Astrocyte of the cerebellum (primary cell): ENCODE data around the gene EXOC5.
"Not testable (repeated sequence)": the region's sequence is repeated elsewhere in the genome, so short reads cannot be mapped to it uniquely, and the experiment has no call there.

Experiments
- DNase-seq: peaks from one replicate; pipeline ENCODE4 v3.0.0-alpha.2; 2011; ENCODE audit warnings: low read depth
- H3K4me3 ChIP-seq: 2 replicates; pipeline ENCODE4 v1.5.1; 2011; ENCODE audit warnings: mild to moderate bottlenecking, low read depth, low read length, moderate library complexity
- in situ Hi-C: cut with HindIII; loops from 2 replicates; pipeline ENCODE4 v1.10.0; 2017; ENCODE audit warnings: low sequenced_read_pairs
- TF ChIP-seq, protein P1 (sequence below): IDR thresholded peaks from 2 replicates; pipeline ENCODE4 v1.5.1; 2012; ENCODE audit warnings: low read length, low read depth, moderate library complexity, mild to moderate bottlenecking; ENCODE audit errors: missing control alignments

EXOC5 gene

DNA sequence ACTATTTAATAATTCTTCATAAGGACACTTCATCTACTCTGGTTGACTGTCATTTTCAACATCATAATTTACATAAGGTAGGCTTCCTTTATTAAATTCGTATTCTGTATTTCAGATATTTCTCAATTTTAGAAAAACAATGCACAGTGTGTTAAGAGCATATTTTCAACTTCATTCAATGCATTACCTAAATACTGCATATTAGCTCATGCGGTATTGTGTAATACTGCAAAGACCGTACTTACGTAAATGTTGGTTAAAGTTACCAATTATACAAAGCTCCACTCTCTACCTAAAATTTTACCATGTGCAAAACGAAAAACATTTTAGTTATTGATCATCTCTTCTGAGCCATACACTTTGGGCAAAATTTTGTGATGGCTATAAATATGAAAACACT, 62.8 kb downstream of the EXOC5 start:
- DNase-seq: no peak
- in situ Hi-C loops: no loop called here
- no peak overlapping the region for H3K4me3 ChIP-seq
- TF ChIP-seq, protein P1, sequence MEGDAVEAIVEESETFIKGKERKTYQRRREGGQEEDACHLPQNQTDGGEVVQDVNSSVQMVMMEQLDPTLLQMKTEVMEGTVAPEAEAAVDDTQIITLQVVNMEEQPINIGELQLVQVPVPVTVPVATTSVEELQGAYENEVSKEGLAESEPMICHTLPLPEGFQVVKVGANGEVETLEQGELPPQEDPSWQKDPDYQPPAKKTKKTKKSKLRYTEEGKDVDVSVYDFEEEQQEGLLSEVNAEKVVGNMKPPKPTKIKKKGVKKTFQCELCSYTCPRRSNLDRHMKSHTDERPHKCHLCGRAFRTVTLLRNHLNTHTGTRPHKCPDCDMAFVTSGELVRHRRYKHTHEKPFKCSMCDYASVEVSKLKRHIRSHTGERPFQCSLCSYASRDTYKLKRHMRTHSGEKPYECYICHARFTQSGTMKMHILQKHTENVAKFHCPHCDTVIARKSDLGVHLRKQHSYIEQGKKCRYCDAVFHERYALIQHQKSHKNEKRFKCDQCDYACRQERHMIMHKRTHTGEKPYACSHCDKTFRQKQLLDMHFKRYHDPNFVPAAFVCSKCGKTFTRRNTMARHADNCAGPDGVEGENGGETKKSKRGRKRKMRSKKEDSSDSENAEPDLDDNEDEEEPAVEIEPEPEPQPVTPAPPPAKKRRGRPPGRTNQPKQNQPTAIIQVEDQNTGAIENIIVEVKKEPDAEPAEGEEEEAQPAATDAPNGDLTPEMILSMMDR: no peak

DNA sequence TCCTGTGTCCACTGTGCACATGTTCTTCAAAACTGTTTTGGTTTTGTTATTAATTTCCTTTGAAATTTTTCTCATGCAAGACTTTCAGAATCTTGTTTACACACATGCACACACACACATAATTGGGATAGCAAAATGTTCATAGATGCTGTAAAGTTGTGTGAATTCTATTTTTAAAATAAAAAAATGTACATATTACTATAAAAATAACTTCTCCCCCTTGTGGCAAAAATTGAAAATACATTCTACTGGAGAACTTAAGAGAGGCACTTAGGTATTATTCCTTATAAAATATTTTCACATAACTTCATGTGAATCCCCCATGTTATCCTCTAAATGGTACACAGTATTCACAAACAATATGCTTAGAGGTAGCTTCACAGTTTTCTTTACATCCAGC, 66.0 kb downstream of the EXOC5 start:
- H3K4me3 ChIP-seq, DNase-seq, in situ Hi-C loops: not testable (repeated sequence)

DNA sequence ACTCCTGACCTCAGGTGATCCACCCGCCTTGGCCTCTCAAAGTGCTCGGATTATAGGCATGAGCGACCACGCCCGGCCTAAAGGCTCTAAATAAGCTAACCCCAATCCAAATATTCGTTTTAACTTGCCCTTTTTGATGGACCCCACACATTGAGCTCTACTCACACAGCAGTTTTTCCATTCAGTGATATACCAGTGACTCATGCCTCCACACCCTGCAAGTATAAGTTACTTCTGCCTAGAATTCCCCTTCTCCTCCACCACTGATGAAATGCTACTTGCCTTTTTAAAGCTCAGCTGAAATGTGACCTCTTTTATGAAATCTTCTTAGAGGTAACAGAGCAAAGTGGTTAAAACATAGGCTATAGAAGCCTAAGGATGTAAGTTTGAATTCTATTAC, 68.8 kb downstream of the EXOC5 start:
- H3K4me3 ChIP-seq: no peak overlapping the region
- TF ChIP-seq, protein P1: no peak
- in situ Hi-C loops: no loop called here
- DNase-seq: no peak

DNA sequence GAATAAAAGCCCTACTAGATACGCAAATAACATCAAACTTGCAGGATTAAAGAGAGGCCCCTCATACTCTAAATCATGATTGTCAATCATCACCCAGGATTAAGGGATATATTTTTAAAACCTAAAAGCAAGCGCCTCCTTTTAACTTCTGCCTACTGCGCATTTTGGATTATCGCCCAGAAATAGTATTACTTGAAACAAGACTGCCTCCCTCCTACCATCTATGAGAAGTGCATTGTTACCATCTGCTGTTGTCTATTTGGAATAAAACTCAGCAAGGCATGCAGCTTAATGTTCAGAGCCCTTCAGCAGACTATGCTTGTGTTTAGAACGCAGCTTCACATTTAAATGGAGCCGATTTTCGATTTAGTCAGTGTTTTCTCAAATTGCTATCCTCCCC, 79.6 kb downstream of the EXOC5 start:
- DNase-seq: peak; percentile 13
- H3K4me3 ChIP-seq: no peak overlapping the region
- in situ Hi-C loops: no loop called here
- TF ChIP-seq, protein P1: no peak

DNA sequence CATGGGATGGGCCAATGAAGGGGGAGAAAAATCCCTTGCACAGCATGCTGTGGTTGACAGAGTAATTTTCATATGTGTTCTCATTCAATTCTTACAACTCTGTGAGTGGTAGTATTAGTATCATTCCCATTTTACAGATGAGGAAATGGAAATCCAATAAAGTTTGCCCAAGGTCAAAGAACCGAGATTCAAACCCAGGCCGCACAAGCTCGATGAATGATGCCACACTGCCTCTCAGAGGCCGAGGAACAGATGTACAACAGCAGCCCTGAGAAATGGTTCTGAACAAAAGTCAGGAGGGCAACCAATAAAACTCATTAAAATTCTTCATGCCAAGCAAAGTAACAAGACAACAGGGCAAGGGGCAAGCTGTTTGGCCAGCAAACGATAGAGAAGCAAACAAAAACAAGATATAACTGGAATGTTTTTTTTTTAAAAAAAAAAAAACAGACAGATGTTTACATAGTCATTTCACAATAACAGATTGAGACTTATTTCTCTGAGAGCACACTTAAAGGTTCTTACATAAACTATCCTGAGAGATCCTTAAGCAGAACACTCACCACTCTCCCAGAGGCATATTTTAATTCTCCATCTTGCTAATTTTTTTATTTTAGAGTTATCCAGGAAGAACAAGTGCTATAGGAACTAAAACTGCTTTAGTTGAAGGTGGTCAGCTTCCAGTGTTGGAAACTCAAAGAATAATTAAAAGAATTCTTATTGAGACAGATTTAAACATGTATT, 85.8 kb downstream of the EXOC5 start:
- DNase-seq: no peak
- H3K4me3 ChIP-seq: no peak overlapping the region
- in situ Hi-C loops: no loop called here
- TF ChIP-seq, protein P1: peak; percentile 29

DNA sequence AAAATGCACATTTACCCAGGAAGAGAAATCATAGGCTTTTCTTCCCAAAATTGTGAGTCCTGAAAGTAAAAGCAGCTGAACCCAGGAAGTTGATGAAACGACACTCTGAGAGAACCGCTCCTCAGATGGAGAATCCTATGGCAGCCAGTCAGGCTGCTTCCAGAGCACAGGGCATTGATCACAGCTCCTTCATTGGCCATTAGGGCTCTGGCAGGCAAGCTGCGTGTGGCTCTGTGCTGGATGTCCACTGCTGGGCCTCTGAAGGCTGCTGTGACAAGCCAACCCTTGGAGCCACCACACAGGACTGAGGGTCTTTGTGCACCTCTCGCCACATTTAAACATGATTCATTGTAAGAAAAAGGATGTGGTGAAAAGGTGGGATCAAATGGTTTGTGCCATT, 89.4 kb downstream of the EXOC5 start:
- in situ Hi-C loops: no loop called here
- DNase-seq: no peak
- TF ChIP-seq, protein P1: no peak
- no peak overlapping the region for H3K4me3 ChIP-seq

DNA sequence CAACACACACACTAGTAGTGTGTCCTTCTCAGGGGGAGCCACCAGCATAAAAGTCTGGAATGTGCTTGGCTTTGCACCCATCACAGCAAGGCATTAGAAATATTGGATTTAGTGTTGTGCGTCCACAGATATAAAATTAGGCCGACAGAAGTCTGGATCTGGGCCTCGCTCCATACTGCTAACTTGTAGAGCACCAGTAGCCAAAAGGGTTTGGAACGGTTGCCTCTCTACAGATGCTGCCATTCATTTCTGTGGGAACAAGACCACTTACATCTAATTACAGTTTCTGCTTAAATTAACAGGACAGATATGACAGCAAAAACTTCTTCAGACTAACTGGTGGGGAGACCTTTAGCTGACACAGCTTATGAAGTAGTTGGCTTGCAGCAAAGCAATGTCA, 94.2 kb downstream of the EXOC5 start:
- TF ChIP-seq, protein P1: no peak
- DNase-seq: no peak
- no peak overlapping the region for H3K4me3 ChIP-seq
- in situ Hi-C loops: no loop called here
